OCI-LY7 (cell line): ENCODE data around the gene FMNL2. TPM values are rescaled to one million over a fixed set of nuclear protein-coding genes. Genes with fewer than 3 reads are reported as not detected.

ENCODE experiments used
- BruUV-seq: library from RNA; stranded (reverse); fragments of 400-500 nt; replicated peaks from 2 replicates; lab custom pipeline; 2021; lab: Mats Ljungman, UMichigan
- CTCF ChIA-PET: fragments of 300-600 bp; sonication (Branson Sonifier 250); formaldehyde crosslinking; loops from one replicate; lab custom pipeline; 2022; ENCODE audit warnings: antibody characterized with exemption; ENCODE audit not compliant: unreplicated experiment; lab: Charles Lee
- POLR2A ChIA-PET: fragments of 300-600 bp; sonication (Branson Sonifier 250); formaldehyde crosslinking; loops from one replicate; lab custom pipeline; 2022; ENCODE audit warnings: antibody characterized with exemption; lab: Charles Lee
- DNase-seq: peaks from one replicate; pipeline ENCODE4 v3.0.0-alpha.2; 2015; ENCODE audit warnings: low spot score
- H2AFZ ChIP-seq: fragments of 200-600 bp; sonication (generic), shearing (Covaris generic); 2 replicates; pipeline ENCODE4 v1.6.1; 2014; ENCODE audit warnings: mild to moderate bottlenecking, antibody characterized with exemption, low read length, moderate library complexity
- H3K27ac ChIP-seq: fragments of 200-600 bp; sonication (generic); 2 replicates; pipeline ENCODE4 v1.5.1; 2014; ENCODE audit warnings: mixed run types, low read depth, mild to moderate bottlenecking, moderate library complexity, low read length, inconsistent platforms; ENCODE audit not compliant: poor library complexity, severe bottlenecking
- H3K36me3 ChIP-seq: fragments of 200-600 bp; sonication (generic); 2 replicates; pipeline ENCODE4 v1.6.1; 2014; ENCODE audit warnings: mild to moderate bottlenecking, antibody characterized with exemption, low read length, moderate library complexity, mixed read lengths; ENCODE audit not compliant: insufficient read depth
- H3K4me1 ChIP-seq: fragments of 200-600 bp; sonication (generic); 2 replicates; pipeline ENCODE4 v1.5.1; 2014; ENCODE audit warnings: mild to moderate bottlenecking, low read length; ENCODE audit not compliant: insufficient read depth, poor library complexity, severe bottlenecking
- H3K4me2 ChIP-seq: fragments of 200-600 bp; sonication (generic); 2 replicates; pipeline ENCODE4 v1.6.1; 2014; ENCODE audit warnings: mild to moderate bottlenecking, low read length
- H3K4me3 ChIP-seq: fragments of 200-600 bp; sonication (generic); 2 replicates; pipeline ENCODE4 v1.5.1; 2014; ENCODE audit warnings: mild to moderate bottlenecking, low read depth, low read length; ENCODE audit not compliant: poor library complexity, severe bottlenecking
- H3K79me2 ChIP-seq: fragments of 200-600 bp; sonication (generic); 2 replicates; pipeline ENCODE4 v1.6.1; 2016; ENCODE audit warnings: low read depth, mild to moderate bottlenecking, low read length, moderate library complexity, mixed read lengths; ENCODE audit not compliant: insufficient read depth
- H3K9me2 ChIP-seq: fragments of 200-600 bp; sonication (generic); 2 replicates; pipeline ENCODE4 v1.6.1; 2016; ENCODE audit warnings: mild to moderate bottlenecking, low read length, mixed read lengths; ENCODE audit not compliant: insufficient read depth
- H3K9me3 ChIP-seq: fragments of 200-600 bp; sonication (generic); 2 replicates; pipeline ENCODE4 v1.6.1; 2014; ENCODE audit warnings: mild to moderate bottlenecking, mixed run types, low read length, mixed read lengths
- H4K20me1 ChIP-seq: fragments of 200-600 bp; sonication (generic); 2 replicates; pipeline ENCODE4 v1.6.1; 2014; ENCODE audit warnings: mild to moderate bottlenecking, antibody characterized with exemption, low read length, moderate library complexity, mixed read lengths; ENCODE audit not compliant: insufficient read depth
- CTCF ChIP-seq: fragments of 200-600 bp; sonication (generic); conservative IDR thresholded peaks from 2 replicates; pipeline ENCODE4 v1.5.1; 2014; ENCODE audit warnings: mild to moderate bottlenecking, antibody characterized with exemption, low read length, moderate library complexity, mixed read lengths
- EZH2phosphoT487 ChIP-seq: fragments of 200-600 bp; sonication (generic); IDR thresholded peaks from 2 replicates; pipeline ENCODE4 v1.6.1; 2018; ENCODE audit warnings: low read depth, borderline replicate concordance, mild to moderate bottlenecking, mixed run types, antibody characterized with exemption, low read length, moderate library complexity, mixed read lengths
- intact Hi-C: fragments of 100-400 bp; cut with micrococcal nuclease; formaldehyde crosslinking; loops from one replicate; pipeline ENCODE4 v1.10.0; 2022; ENCODE audit not compliant: unreplicated experiment
- total RNA-seq, 2 experiments: library from RNA; depleted of rRNA in 1 of 2; stranded (reverse); fragments of >200 nt in 1 of 2; shearing (Covaris generic) in 1 of 2; gene quantifications; 2 replicates each; pipeline ENCODE4 v1.2.3, GENCODE V29; 2014 to 2022

Gene FMNL2
- total RNA-seq, 2 experiments from 2014 or later = 0.03 to 0.21 TPM

GRCh38 chr2:152434395-152435182, 99.6 kb downstream of the FMNL2 start:
- H3K36me3 ChIP-seq = no peaks in the 10 kb centered on the region
- ChIA-PET CTCF (no interaction called here), POLR2A (no interaction called here)
- intact Hi-C loops = no loop called here
- no peak overlapping the region for H3K4me2 ChIP-seq
- no peak overlapping the region for H2AFZ ChIP-seq
- no peaks in the 10 kb centered on the region for H3K9me3 ChIP-seq
- DNase-seq = no peak
- BruUV-seq = no TSS peak
- H3K27ac ChIP-seq = no peak overlapping the region
- no peaks in the 10 kb centered on the region for H3K79me2 ChIP-seq
- TF ChIP-seq EZH2phosphoT487 (no peak), CTCF (no peak)
- no peak overlapping the region for H3K4me3 ChIP-seq
- no peaks in the 10 kb centered on the region for H3K9me2 ChIP-seq
- H3K4me1 ChIP-seq = no peaks in the 10 kb centered on the region
- no peaks in the 10 kb centered on the region for H4K20me1 ChIP-seq

- Histone ChIP-seq H2AFZ (no peak overlapping the region), H3K4me3 (no peak overlapping the region)
These were observed 101.2 kb downstream of the FMNL2 start for GRCh38 chr2:152436148-152436547.

More at GRCh38 chr2:152436148-152436547, 101.2 kb downstream of the FMNL2 start:
- BruUV-seq = no TSS peak
- no peak overlapping the region for H3K27ac ChIP-seq
- TF ChIP-seq CTCF (no peak), EZH2phosphoT487 (no peak)
- ChIA-PET POLR2A (no interaction called here), CTCF (no interaction called here)
- H3K4me2 ChIP-seq = no peak overlapping the region
- no peaks in the 10 kb centered on the region for H3K79me2 ChIP-seq
- no peaks in the 10 kb centered on the region for H3K9me3 ChIP-seq
- no peaks in the 10 kb centered on the region for H3K4me1 ChIP-seq
- no peaks in the 10 kb centered on the region for H4K20me1 ChIP-seq
- intact Hi-C loops = no loop called here
- no peak for DNase-seq
- no peaks in the 10 kb centered on the region for H3K9me2 ChIP-seq
- H3K36me3 ChIP-seq = no peaks in the 10 kb centered on the region
